Tibial nerve (tissue), 4 donors: ENCODE measurements around the gene RIBC1. TPM values are rescaled to one million over a fixed set of nuclear protein-coding genes. Genes with fewer than 3 reads are reported as not detected.
"Not testable (repeated sequence)": the region's sequence is repeated elsewhere in the genome, so short reads cannot be mapped to it uniquely, and the experiment has no call there.

Experiments
- DNase-seq, 2 donors: peaks; one replicate each; pipeline ENCODE4 v3.0.0-alpha.2; 2019; ENCODE audit warnings: low spot score in 2 of 2
- H3K27ac ChIP-seq, 4 donors: fragments of 200-600 bp; sonication (generic) in 3 of 4; one replicate each; pipeline ENCODE4 v1.5.1; 2017 to 2019; ENCODE audit warnings: mild to moderate bottlenecking in 1 of 4
- H3K27me3 ChIP-seq, 2 donors: fragments of 200-600 bp; sonication (generic) in 1 of 2; one replicate each; pipeline versions ENCODE4 v1.5.1 to v1.6.0; 2017 to 2019
- H3K36me3 ChIP-seq, 3 donors: fragments of 200-600 bp; sonication (generic); one replicate each; pipeline ENCODE4 v1.5.1; 2018 to 2019
- H3K4me1 ChIP-seq, 4 donors: fragments of 200-600 bp; sonication (generic) in 3 of 4; one replicate each; pipeline ENCODE4 v1.5.1; 2017 to 2019
- H3K4me3 ChIP-seq, 4 donors: fragments of 200-600 bp; sonication (generic) in 3 of 4; one replicate each; pipeline ENCODE4 v1.5.1; 2017 to 2019; ENCODE audit warnings: mild to moderate bottlenecking in 1 of 4, moderate library complexity in 1 of 4
- H3K9me3 ChIP-seq, 4 donors: fragments of 200-600 bp; sonication (generic) in 3 of 4; one replicate each; pipeline ENCODE4 v1.5.1; 2017 to 2019
- CTCF ChIP-seq, 5 experiments: fragments of 200-600 bp in 3 of 5; fragments of 450-650 bp in 2 of 5; sonication (generic) in 3 of 5; IDR thresholded peaks; one replicate each; pipeline ENCODE4 v1.5.1; 2016 to 2019; ENCODE audit warnings: antibody characterized with exemption in 5 of 5, mild to moderate bottlenecking in 3 of 5, moderate library complexity in 2 of 5
- EP300 ChIP-seq, 2 donors: sonication (generic); formaldehyde crosslinking; IDR thresholded peaks; one replicate each; pipeline ENCODE4 v1.6.1; 2017; ENCODE audit warnings: antibody characterized with exemption in 2 of 2, mild to moderate bottlenecking in 1 of 2
- POLR2A ChIP-seq, 2 donors: fragments of 450-650 bp; IDR thresholded peaks; one replicate each; pipeline ENCODE4 v1.6.1; 2017; ENCODE audit warnings: antibody characterized with exemption in 2 of 2, mild to moderate bottlenecking in 2 of 2, moderate library complexity in 2 of 2
- WGBS, 2 donors: methylation state at CpG; one replicate each; pipeline ENCODE4 v1.1.5; 2018; 5-methylcytosine and 5-hydroxymethylcytosine counted together
- total RNA-seq, 4 donors: library from RNA; depleted of rRNA; stranded (reverse); fragments of >200 nt; gene quantifications; one replicate each; pipeline ENCODE4 v1.1.0, GENCODE V29; 2016

RIBC1 gene
- total RNA-seq, 4 donors from 2014 or later: 0.42 to 2.5 (median 0.44) TPM; not detected in 1

- Histone ChIP-seq H3K4me3 (no peak overlapping the region), H3K27me3 (peaks cover 0 to 32% of the 10 kb centered on the region in 2 donors), H3K36me3 (no peaks in the 10 kb centered on the region), H3K4me1 (no peaks in the 10 kb centered on the region), H3K27ac (no peak overlapping the region), H3K9me3 (no peaks in the 10 kb centered on the region)
- DNase-seq: no peak
- TF ChIP-seq CTCF (IDR thresholded peaks at IDR 0.05) (no peak), EP300 (IDR thresholded peaks at IDR 0.05) (no peak), POLR2A (IDR thresholded peaks at IDR 0.05) (no peak)
- WGBS, 2 donors: 25 to 41% methylated on average over 5 of the region's 5 CpGs
These were observed 35.4 kb downstream of the RIBC1 start for GRCh38 chrX:53458082-53458481.

- 90 to 98% methylated on average over 3 of the region's 3 CpGs for WGBS, 2 donors
- H3K9me3 ChIP-seq, H3K4me1 ChIP-seq, H3K4me3 ChIP-seq, DNase-seq, H3K36me3 ChIP-seq, H3K27ac ChIP-seq: not testable (repeated sequence)
- peaks cover 0 to 26% of the 10 kb centered on the region in 2 donors for H3K27me3 ChIP-seq
These were observed 46.0 kb downstream of the RIBC1 start for GRCh38 chrX:53468659-53469058.

GRCh38 chrX:53471346-53471745 lies 48.7 kb downstream of the RIBC1 start:
- Histone ChIP-seq H3K4me1 (no peaks in the 10 kb centered on the region), H3K9me3 (no peaks in the 10 kb centered on the region), H3K4me3 (no peak overlapping the region), H3K36me3 (no peaks in the 10 kb centered on the region), H3K27ac (no peak overlapping the region), H3K27me3 (peaks cover 0 to 27% of the 10 kb centered on the region in 2 donors)
- no peak for DNase-seq
- 55 to 64% methylated on average over 3 of the region's 3 CpGs for WGBS, 2 donors
- no peak for TF ChIP-seq EP300 (IDR thresholded peaks at IDR 0.05)
- no peak for TF ChIP-seq CTCF (IDR thresholded peaks at IDR 0.05)
- no peak for TF ChIP-seq POLR2A (IDR thresholded peaks at IDR 0.05)

GRCh38 chrX:53474707-53475106 lies 52.0 kb downstream of the RIBC1 start:
- Histone ChIP-seq H3K27ac (no peak overlapping the region), H3K9me3 (no peaks in the 10 kb centered on the region), H3K36me3 (no peaks in the 10 kb centered on the region), H3K4me3 (no peak overlapping the region), H3K4me1 (no peaks in the 10 kb centered on the region), H3K27me3 (peaks cover 0 to 21% of the 10 kb centered on the region in 2 donors)
- DNase-seq: no peak
- 54 to 71% methylated on average over 2 of the region's 2 CpGs for WGBS, 2 donors
- TF ChIP-seq EP300 (IDR thresholded peaks at IDR 0.05) (no peak), CTCF (IDR thresholded peaks at IDR 0.05) (no peak), POLR2A (IDR thresholded peaks at IDR 0.05) (no peak)

GRCh38 chrX:53476371-53476770 lies 53.7 kb downstream of the RIBC1 start:
- no peak overlapping the region for H3K27ac ChIP-seq
- H3K27me3 ChIP-seq: peaks cover 0 to 23% of the 10 kb centered on the region in 2 donors
- WGBS, 2 donors: 45 to 53% methylated on average over 2 of the region's 2 CpGs
- DNase-seq: no peak
- no peak for TF ChIP-seq POLR2A (IDR thresholded peaks at IDR 0.05)
- TF ChIP-seq CTCF (IDR thresholded peaks at IDR 0.05): no peak
- TF ChIP-seq EP300 (IDR thresholded peaks at IDR 0.05): no peak
- no peaks in the 10 kb centered on the region for H3K4me1 ChIP-seq
- H3K4me3 ChIP-seq: no peak overlapping the region
- H3K36me3 ChIP-seq: no peaks in the 10 kb centered on the region
- no peaks in the 10 kb centered on the region for H3K9me3 ChIP-seq

GRCh38 chrX:53479301-53479700 lies 56.6 kb downstream of the RIBC1 start:
- H3K36me3 ChIP-seq: no peaks in the 10 kb centered on the region
- no peaks in the 10 kb centered on the region for H3K9me3 ChIP-seq
- H3K27me3 ChIP-seq: peaks cover 0 to 18% of the 10 kb centered on the region in 2 donors
- DNase-seq: no peak
- no peaks in the 10 kb centered on the region for H3K4me1 ChIP-seq
- H3K4me3 ChIP-seq: no peak overlapping the region
- 74% methylated on average over 5 of the region's 5 CpGs for WGBS, 2 donors
- H3K27ac ChIP-seq: no peak overlapping the region
- no peak for TF ChIP-seq CTCF (IDR thresholded peaks at IDR 0.05)
- TF ChIP-seq EP300 (IDR thresholded peaks at IDR 0.05): no peak
- TF ChIP-seq POLR2A (IDR thresholded peaks at IDR 0.05): no peak
